Measurements from ENCODE around the gene PDX1. TPM values are rescaled to one million over a fixed set of nuclear protein-coding genes. Genes with fewer than 3 reads are reported as not detected.

PDX1 gene
- total and polyA plus RNA-seq, 9 of the 15 experiments (the other 6 are each of a cell fraction or from before 2014, with no cell fraction given): not detected

GRCh38 chr13:27953676-27954405, 34.0 kb downstream of the PDX1 start (continued):
- TF ChIP-seq KLF6 (CRISPR knock-in tag; IDR thresholded peaks at IDR 0.05; ENCODE audit: borderline replicate concordance) (no peak), MBD1 (CRISPR knock-in tag; IDR thresholded peaks at IDR 0.05) (peak; percentile 70; the same call in 1 of the 2 replicates), SMC3 (conservative IDR thresholded peaks at IDR 0.05; ENCODE audit: insufficient read depth, low read depth, low read length) (peak; percentile 64), MEF2A (IDR thresholded peaks at IDR 0.05; ENCODE audit: control insufficient read depth, low read depth, low read length) (no peak), EZH2 (IDR thresholded peaks at IDR 0.05; ENCODE audit: borderline replicate concordance, low read depth, low read length) (no peak), SIX5 (IDR thresholded peaks at IDR 0.05; ENCODE audit: borderline replicate concordance in 1 of 2, insufficient read depth in 1 of 2, low read depth in 1 of 2, low read length in 2 of 2) (no peak), CTCF (IDR thresholded peaks at IDR 0.05 in 2 of 3, conservative IDR thresholded peaks at IDR 0.05 in 1 of 3; ENCODE audit: insufficient read depth in 2 of 3, low read depth in 1 of 3, low read length in 3 of 3) (peak; percentile 63 to 87 (median 68)), ZBTB1 (CRISPR knock-in tag; IDR thresholded peaks at IDR 0.05; ENCODE audit: borderline replicate concordance, low read depth) (no peak), ZSCAN29 (IDR thresholded peaks at IDR 0.05) (no peak), MCM3 (IDR thresholded peaks at IDR 0.05) (no peak), NFYB (IDR thresholded peaks at IDR 0.05; ENCODE audit: extremely low read depth, insufficient read length) (no peak), TEAD4 (IDR thresholded peaks at IDR 0.05; ENCODE audit: low read length) (no peak), TEAD4 (CRISPR knock-in tag; IDR thresholded peaks at IDR 0.05; ENCODE audit: borderline replicate concordance) (no peak), TARDBP (IDR thresholded peaks at IDR 0.05) (no peak), ZFX (CRISPR knock-in tag; IDR thresholded peaks at IDR 0.05) (peak; percentile 33; the same call in 1 of the 2 replicates), REST (IDR thresholded peaks at IDR 0.05; ENCODE audit: borderline replicate concordance) (0 out of 2 replicates have a peak, but pooled peaks have one; percentile 36), REST (CRISPR knock-in tag; IDR thresholded peaks at IDR 0.05; ENCODE audit: low read depth) (no peak)

Data from K562 (cell line).